ENCODE results near the gene NOC2L. TPM values are rescaled to one million over a fixed set of nuclear protein-coding genes. Genes with fewer than 3 reads are reported as not detected.

NOC2L gene
- total and polyA plus RNA-seq, 2 donors (not counting 3 experiments of a cell fraction or from before 2014, with no cell fraction given), result 55.3 to 87.9 TPM

DNA sequence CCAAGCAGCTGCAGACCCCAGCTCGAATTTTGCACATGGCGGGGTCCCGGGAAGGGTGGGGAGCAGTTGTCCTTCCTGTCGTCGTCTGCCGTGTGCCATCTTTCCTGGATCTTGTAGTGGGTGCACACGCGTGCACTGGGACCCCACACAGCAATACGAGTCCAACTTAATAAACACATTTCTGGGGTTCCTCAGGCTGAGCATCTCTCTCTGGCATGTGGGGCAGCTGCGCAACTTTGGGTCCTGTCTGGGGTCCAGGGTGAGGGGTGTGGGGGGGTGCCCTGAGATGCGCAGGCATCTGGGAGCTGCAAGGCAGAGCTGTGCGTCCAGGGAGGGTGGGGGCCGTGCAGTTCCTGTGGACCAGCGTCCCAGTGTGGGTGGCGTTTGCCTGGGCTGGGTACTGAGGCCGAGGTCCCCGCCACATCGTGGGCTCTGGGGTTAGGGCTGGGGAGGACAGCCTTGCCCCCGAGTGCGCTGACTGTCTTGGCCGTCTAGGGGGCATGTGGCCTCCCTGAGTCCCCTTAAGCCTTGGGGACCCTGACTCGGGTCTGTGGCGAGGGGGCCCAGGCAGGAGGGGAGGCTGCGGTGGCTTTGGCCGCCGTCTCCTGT is 6.6 kb upstream of the NOC2L start:
- no TSS peak for BruUV-seq (replicated peaks)
- dilution Hi-C loops (cut with MboI; ENCODE audit: extremely low pct_ligation_motif_present, low sequenced_read_pairs) (no loop called here), intact Hi-C loops (cut with micrococcal nuclease) (no loop called here)
- no peak for DNase-seq (ENCODE audit: low read depth, low spot score)
- TF ChIP-seq GATA2 (IDR thresholded peaks at IDR 0.05; ENCODE audit: insufficient read depth, insufficient read length, low read depth, low read length), result no peak
- TF ChIP-seq, protein P1, sequence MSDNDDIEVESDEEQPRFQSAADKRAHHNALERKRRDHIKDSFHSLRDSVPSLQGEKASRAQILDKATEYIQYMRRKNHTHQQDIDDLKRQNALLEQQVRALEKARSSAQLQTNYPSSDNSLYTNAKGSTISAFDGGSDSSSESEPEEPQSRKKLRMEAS (IDR thresholded peaks at IDR 0.05; ENCODE audit: insufficient read depth, insufficient read length), result no peak
- TF ChIP-seq, protein P2, sequence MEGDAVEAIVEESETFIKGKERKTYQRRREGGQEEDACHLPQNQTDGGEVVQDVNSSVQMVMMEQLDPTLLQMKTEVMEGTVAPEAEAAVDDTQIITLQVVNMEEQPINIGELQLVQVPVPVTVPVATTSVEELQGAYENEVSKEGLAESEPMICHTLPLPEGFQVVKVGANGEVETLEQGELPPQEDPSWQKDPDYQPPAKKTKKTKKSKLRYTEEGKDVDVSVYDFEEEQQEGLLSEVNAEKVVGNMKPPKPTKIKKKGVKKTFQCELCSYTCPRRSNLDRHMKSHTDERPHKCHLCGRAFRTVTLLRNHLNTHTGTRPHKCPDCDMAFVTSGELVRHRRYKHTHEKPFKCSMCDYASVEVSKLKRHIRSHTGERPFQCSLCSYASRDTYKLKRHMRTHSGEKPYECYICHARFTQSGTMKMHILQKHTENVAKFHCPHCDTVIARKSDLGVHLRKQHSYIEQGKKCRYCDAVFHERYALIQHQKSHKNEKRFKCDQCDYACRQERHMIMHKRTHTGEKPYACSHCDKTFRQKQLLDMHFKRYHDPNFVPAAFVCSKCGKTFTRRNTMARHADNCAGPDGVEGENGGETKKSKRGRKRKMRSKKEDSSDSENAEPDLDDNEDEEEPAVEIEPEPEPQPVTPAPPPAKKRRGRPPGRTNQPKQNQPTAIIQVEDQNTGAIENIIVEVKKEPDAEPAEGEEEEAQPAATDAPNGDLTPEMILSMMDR (IDR thresholded peaks at IDR 0.05; ENCODE audit: extremely low read depth in 1 of 2, insufficient read depth in 1 of 2, low read depth in 1 of 2, low read length in 2 of 2), result no peak
- no peak for TF ChIP-seq POLR2A (IDR thresholded peaks at IDR 0.05; ENCODE audit: low read depth, low read length)
- no peak for TF ChIP-seq MYC (IDR thresholded peaks at IDR 0.05; ENCODE audit: low read depth, low read length)
- no peak for TF ChIP-seq JUN (IDR thresholded peaks at IDR 0.05; ENCODE audit: borderline replicate concordance, insufficient read depth, insufficient read length, low read depth)
- H3K4me3 ChIP-seq (replicated peaks in 1 of 3; ENCODE audit: insufficient read depth in 1 of 3, low read depth in 1 of 3, low read length in 3 of 3), result no peak overlapping the region
- H3K27ac ChIP-seq (ENCODE audit: insufficient read depth, low read depth, low read length), result peak overlapping the region; percentile 47
- no peaks in the 10 kb centered on the region for H3K9me1 ChIP-seq (replicated peaks; ENCODE audit: control insufficient read depth, extremely low read depth, insufficient read depth, low read length)
- peak; percentile 57 for FAIRE-seq
- H3K4me1 ChIP-seq (ENCODE audit: control insufficient read depth, extremely low read depth, insufficient read depth, low read length), result peaks cover 11% of the 10 kb centered on the region
- POLR2A ChIA-PET, result no interaction called here
- H3K27me3 ChIP-seq (ENCODE audit: control insufficient read depth in 2 of 2, insufficient read depth in 2 of 2, low read length in 2 of 2), result peaks cover 2% of the 10 kb centered on the region in 2 experiments
- H3K36me3 ChIP-seq (ENCODE audit: control insufficient read depth in 2 of 2, extremely low read depth in 1 of 2, insufficient read depth in 2 of 2, low read length in 2 of 2), result peaks cover 0 to 2% of the 10 kb centered on the region in 2 experiments
- CTCF ChIA-PET, result interaction anchor here (1.8 kb wide), 1 partner anchor 18 kb away, joined by 13 read pairs; the partner anchor contains the start of gene PERM1
- no peak overlapping the region for H2AFZ ChIP-seq (ENCODE audit: low read depth, low read length)
- H3K9me3 ChIP-seq (replicated peaks; ENCODE audit: control insufficient read depth, insufficient read depth, low read length), result no peaks in the 10 kb centered on the region
- no peak overlapping the region for H3K9ac ChIP-seq (replicated peaks; ENCODE audit: extremely low read depth, insufficient read depth, low read length)
- no peaks in the 10 kb centered on the region for H3K79me2 ChIP-seq (ENCODE audit: control insufficient read depth, insufficient read depth, low read length)
- H3K4me2 ChIP-seq (ENCODE audit: insufficient read depth, low read length), result peak overlapping the region; percentile 80
- no peaks in the 10 kb centered on the region for H4K20me1 ChIP-seq (replicated peaks; ENCODE audit: control insufficient read depth, extremely low read depth, insufficient read depth, low read length)

Data from endothelial cell of umbilical vein (primary cell).